Neural progenitor cell (in vitro differentiated cells): Measurements from ENCODE around the gene PNMA8A. TPM values are rescaled to one million over a fixed set of nuclear protein-coding genes. Genes with fewer than 3 reads are reported as not detected.

Source experiments
- DNase-seq: peaks from one replicate; pipeline ENCODE4 v3.0.0-alpha.2; 2016; ENCODE audit warnings: low spot score
- H2AFZ ChIP-seq: fragments of 200-600 bp; sonication (generic); replicated peaks from 2 replicates; pipeline ENCODE4 v1.6.1; 2016; ENCODE audit warnings: antibody characterized with exemption
- H3F3A ChIP-seq: fragments of 200-600 bp; sonication (generic); 2 replicates; pipeline ENCODE4 v1.6.1; 2016; ENCODE audit warnings: antibody characterized with exemption, low read depth
- H3K27ac ChIP-seq: fragments of 200-600 bp; sonication (generic); 2 replicates; pipeline ENCODE4 v1.5.1; 2016; ENCODE audit warnings: mild to moderate bottlenecking
- H3K27me3 ChIP-seq: fragments of 200-600 bp; sonication (generic); 2 replicates; pipeline ENCODE4 v1.6.1; 2016; ENCODE audit warnings: mild to moderate bottlenecking, moderate library complexity
- H3K36me3 ChIP-seq: fragments of 200-600 bp; sonication (generic); 2 replicates; pipeline ENCODE4 v1.5.1; 2016
- H3K4me1 ChIP-seq: fragments of 200-600 bp; sonication (generic); 2 replicates; pipeline ENCODE4 v1.6.1; 2016; ENCODE audit warnings: mixed run types
- H3K4me2 ChIP-seq: fragments of 200-600 bp; sonication (generic); 2 replicates; pipeline ENCODE4 v1.6.1; 2016
- H3K4me3 ChIP-seq: fragments of 200-600 bp; sonication (generic); 2 replicates; pipeline ENCODE4 v1.5.1; 2016
- H3K79me2 ChIP-seq: fragments of 200-600 bp; sonication (generic); 2 replicates; pipeline ENCODE4 v1.6.1; 2016; ENCODE audit warnings: low read depth
- H3K9ac ChIP-seq: fragments of 200-600 bp; sonication (generic); 2 replicates; pipeline ENCODE4 v1.6.1; 2016
- H3K9me3 ChIP-seq: fragments of 200-600 bp; sonication (generic); 2 replicates; pipeline ENCODE4 v1.5.1; 2016; ENCODE audit warnings: low read depth
- H4K20me1 ChIP-seq: fragments of 200-600 bp; sonication (generic); 2 replicates; pipeline ENCODE4 v1.6.1; 2016; ENCODE audit warnings: low read depth
- H3K27ac Mint-ChIP-seq: 3 replicates; pipeline ENCODE4 v1.8.0; 2021; ENCODE audit warnings: mixed read lengths
- H3K27me3 Mint-ChIP-seq: 2 replicates; pipeline ENCODE4 v1.8.0; 2022; ENCODE audit warnings: low read depth, mild to moderate bottlenecking, inconsistent platforms, moderate library complexity, mixed read lengths; ENCODE audit not compliant: insufficient read depth
- H3K36me3 Mint-ChIP-seq: 3 replicates; pipeline ENCODE4 v1.8.0; 2021; ENCODE audit warnings: mixed read lengths
- H3K4me1 Mint-ChIP-seq: 3 replicates; pipeline ENCODE4 v1.8.0; 2021; ENCODE audit warnings: mixed read lengths
- H3K4me3 Mint-ChIP-seq: 3 replicates; pipeline ENCODE4 v1.8.0; 2021; ENCODE audit warnings: mild to moderate bottlenecking, moderate library complexity, mixed read lengths
- H3K9me3 Mint-ChIP-seq: 3 replicates; pipeline ENCODE4 v1.8.0; 2020; ENCODE audit warnings: mixed read lengths
- CTCF ChIP-seq: fragments of 200-600 bp; sonication (generic); IDR thresholded peaks from 2 replicates; pipeline ENCODE4 v1.5.1; 2017; ENCODE audit warnings: antibody characterized with exemption, mild to moderate bottlenecking
- EZH2 ChIP-seq: fragments of 200-600 bp; sonication (generic); IDR thresholded peaks from 2 replicates; pipeline ENCODE4 v1.6.1; 2017; ENCODE audit warnings: antibody characterized with exemption, mild to moderate bottlenecking, moderate library complexity
- EZH2phosphoT487 ChIP-seq: fragments of 200-600 bp; sonication (generic); IDR thresholded peaks from 2 replicates; pipeline ENCODE4 v1.6.1; 2017; ENCODE audit warnings: antibody characterized with exemption
- total RNA-seq: library from RNA; depleted of rRNA; stranded (reverse); fragments of >200 nt; gene quantifications from 2 replicates; pipeline ENCODE4 v1.2.3, GENCODE V29; 2015; ENCODE audit warnings: low replicate concordance

PNMA8A gene
- total RNA-seq, 1 donor from 2014 or later: 43.9 TPM

GRCh38 chr19:46487178-46487801 is 15.9 kb upstream of the PNMA8A start:
- H3F3A ChIP-seq: peaks cover 20% of the 10 kb centered on the region
- Mint-ChIP-seq H3K36me3 (no peaks in the 10 kb centered on the region), H3K4me3 (peak overlapping the region; percentile 78), H3K4me1 (peaks cover 44% of the 10 kb centered on the region), H3K9me3 (peaks cover 4% of the 10 kb centered on the region), H3K27ac (no peak overlapping the region), H3K27me3 (peaks cover 26% of the 10 kb centered on the region)
- no peaks in the 10 kb centered on the region for H3K79me2 ChIP-seq
- peaks cover 60% of the 10 kb centered on the region for H3K27me3 ChIP-seq
- no peak overlapping the region for H3K27ac ChIP-seq
- DNase-seq: no peak
- TF ChIP-seq EZH2phosphoT487: no peak
- no peak for TF ChIP-seq EZH2
- TF ChIP-seq CTCF: no peak
- no peak overlapping the region for H3K9ac ChIP-seq
- no peaks in the 10 kb centered on the region for H3K36me3 ChIP-seq
- peaks cover 13% of the 10 kb centered on the region for H3K4me1 ChIP-seq
- H4K20me1 ChIP-seq: no peaks in the 10 kb centered on the region
- peak overlapping the region; percentile 97 for H2AFZ ChIP-seq
- peak overlapping the region; percentile 97 for H3K4me2 ChIP-seq
- H3K9me3 ChIP-seq: no peaks in the 10 kb centered on the region
- H3K4me3 ChIP-seq: peak overlapping the region; percentile 49

DNA sequence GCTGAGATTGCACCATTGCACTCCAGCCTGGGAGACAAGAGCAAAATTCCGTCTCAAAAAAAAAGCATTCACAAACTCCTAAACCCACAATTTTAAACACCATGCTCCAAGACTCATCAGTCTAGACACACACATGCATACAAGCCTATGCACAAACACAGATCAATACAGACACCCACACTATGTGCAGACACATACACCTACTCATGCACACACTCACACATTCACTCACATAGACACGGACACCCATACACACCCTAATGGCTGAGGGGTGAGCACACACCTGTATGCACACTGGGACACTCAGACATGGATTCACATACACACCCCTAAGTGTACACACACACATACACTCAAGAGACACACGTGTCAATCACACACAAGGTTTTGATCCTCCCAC is 15.0 kb upstream of the PNMA8A start:
- Histone ChIP-seq H3F3A (peaks cover 20% of the 10 kb centered on the region), H3K9me3 (no peaks in the 10 kb centered on the region), H2AFZ (no peak overlapping the region), H3K4me1 (peaks cover 14% of the 10 kb centered on the region), H3K4me3 (no peak overlapping the region), H3K79me2 (no peaks in the 10 kb centered on the region), H3K27ac (no peak overlapping the region), H3K4me2 (no peak overlapping the region), H3K36me3 (no peaks in the 10 kb centered on the region), H4K20me1 (no peaks in the 10 kb centered on the region), H3K9ac (no peak overlapping the region), H3K27me3 (peaks cover 51% of the 10 kb centered on the region)
- Mint-ChIP-seq H3K27ac (no peak overlapping the region), H3K4me3 (peak overlapping the region; percentile 5), H3K9me3 (peaks cover 4% of the 10 kb centered on the region), H3K36me3 (no peaks in the 10 kb centered on the region), H3K27me3 (peaks cover 27% of the 10 kb centered on the region), H3K4me1 (peaks cover 50% of the 10 kb centered on the region)
- no peak for TF ChIP-seq CTCF
- TF ChIP-seq EZH2phosphoT487: no peak
- no peak for DNase-seq

DNA sequence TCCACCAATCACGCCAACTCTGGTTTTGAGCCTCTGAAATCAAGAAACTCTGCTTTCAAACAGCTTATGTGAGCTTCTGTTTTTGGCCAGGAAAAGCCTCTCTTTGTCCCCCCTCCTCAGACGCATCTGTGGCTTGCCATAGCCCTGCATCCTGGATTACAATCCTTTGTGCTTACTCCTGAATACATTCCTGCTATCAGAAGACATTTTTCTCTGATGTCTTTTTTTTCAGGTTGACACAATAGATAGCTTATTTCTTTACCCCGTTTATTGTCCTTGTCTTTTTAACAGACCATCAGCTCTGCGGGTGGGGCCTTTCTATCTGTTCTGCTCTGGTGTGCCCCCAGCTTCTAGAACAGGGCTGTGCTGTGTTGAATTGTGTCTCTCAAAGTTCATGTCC is 13.3 kb upstream of the PNMA8A start:
- Histone ChIP-seq H3K4me3 (no peak overlapping the region), H3K36me3 (no peaks in the 10 kb centered on the region), H3K4me1 (peaks cover 18% of the 10 kb centered on the region), H4K20me1 (no peaks in the 10 kb centered on the region), H3K27me3 (peaks cover 34% of the 10 kb centered on the region), H3K9ac (no peak overlapping the region), H2AFZ (no peak overlapping the region), H3K27ac (peak overlapping the region; percentile 18), H3K9me3 (no peaks in the 10 kb centered on the region), H3K79me2 (no peaks in the 10 kb centered on the region), H3F3A (peaks cover 30% of the 10 kb centered on the region), H3K4me2 (peak overlapping the region; percentile 3)
- no peak overlapping the region for H3K4me3 Mint-ChIP-seq
- H3K27ac Mint-ChIP-seq: peak overlapping the region; percentile 90
- TF ChIP-seq EZH2phosphoT487: no peak
- TF ChIP-seq EZH2: no peak
- TF ChIP-seq CTCF: no peak
- peaks cover 56% of the 10 kb centered on the region for H3K4me1 Mint-ChIP-seq
- H3K9me3 Mint-ChIP-seq: peaks cover 4% of the 10 kb centered on the region
- peak; percentile 54 for DNase-seq
- peaks cover 19% of the 10 kb centered on the region for H3K27me3 Mint-ChIP-seq
- H3K36me3 Mint-ChIP-seq: no peaks in the 10 kb centered on the region
